WTC11 (cell line): ENCODE results near the gene FAN1. TPM values are rescaled to one million over a fixed set of nuclear protein-coding genes. Genes with fewer than 3 reads are reported as not detected.

Source experiments
- ATAC-seq: fragments of 200-7000 bp; cut with Tn5 transposase; 2 replicates; pipeline ENCODE4 v1.10.0; 2021; ENCODE audit warnings: mild to moderate bottlenecking, moderate library complexity
- CTCF ChIA-PET: fragments of 300-600 bp; sonication (Branson Sonifier 250); formaldehyde crosslinking; loops from one replicate; lab custom pipeline; 2021; ENCODE audit warnings: antibody characterized with exemption; lab: Charles Lee
- POLR2A ChIA-PET: fragments of 350-600 bp; sonication (Branson Sonifier 250); formaldehyde crosslinking; loops from one replicate; lab custom pipeline; 2021; ENCODE audit warnings: antibody characterized with exemption; lab: Charles Lee
- DNase-seq: peaks from one replicate; pipeline ENCODE4 v3.0.0; 2021; ENCODE audit warnings: low spot score
- H3K27ac Mint-ChIP-seq: 2 replicates; pipeline ENCODE4 v1.8.0; 2021; ENCODE audit warnings: mixed read lengths
- H3K27me3 Mint-ChIP-seq: 2 replicates; pipeline ENCODE4 v1.8.0; 2021; ENCODE audit warnings: low read depth, mild to moderate bottlenecking, moderate library complexity, mixed read lengths
- H3K36me3 Mint-ChIP-seq: 2 replicates; pipeline ENCODE4 v1.8.0; 2021; ENCODE audit warnings: mixed read lengths
- H3K4me1 Mint-ChIP-seq: 2 replicates; pipeline ENCODE4 v1.8.0; 2022; ENCODE audit warnings: mixed read lengths
- H3K4me3 Mint-ChIP-seq: 2 replicates; pipeline ENCODE4 v1.8.0; 2021; ENCODE audit warnings: mild to moderate bottlenecking, moderate library complexity, mixed read lengths
- H3K9me3 Mint-ChIP-seq: 2 replicates; pipeline ENCODE4 v1.8.0; 2021; ENCODE audit warnings: mixed read lengths
- CREB1 ChIP-seq: sonication (generic); formaldehyde crosslinking; IDR thresholded peaks from 2 replicates; pipeline ENCODE4 v1.8.0; 2023; ENCODE audit warnings: mild to moderate bottlenecking, missing genetic modification reagents
- EMX1 ChIP-seq: fragments of 250-450 bp; sonication (Bioruptor Pico); IDR thresholded peaks from 2 replicates; pipeline ENCODE4 v1.8.0; 2021; ENCODE audit warnings: mild to moderate bottlenecking
- FOXJ3 ChIP-seq: sonication (generic); formaldehyde crosslinking; IDR thresholded peaks from 2 replicates; pipeline ENCODE4 v1.9.0; 2021; ENCODE audit warnings: missing genetic modification reagents, mild to moderate bottlenecking, borderline replicate concordance
- GRHL2 ChIP-seq: fragments of 250-450 bp; sonication (Bioruptor Pico); IDR thresholded peaks from 2 replicates; pipeline ENCODE4 v1.8.0; 2022; ENCODE audit warnings: mild to moderate bottlenecking, moderate library complexity; ENCODE audit not compliant: insufficient replicate concordance, severe bottlenecking
- KAT7 ChIP-seq: sonication (generic); formaldehyde crosslinking; IDR thresholded peaks from 2 replicates; pipeline ENCODE4 v1.8.1; 2023; ENCODE audit warnings: missing genetic modification reagents, mild to moderate bottlenecking, borderline replicate concordance
- MYBL2 ChIP-seq: sonication (generic); formaldehyde crosslinking; IDR thresholded peaks from 2 replicates; pipeline ENCODE4 v1.8.1; 2023; ENCODE audit warnings: mild to moderate bottlenecking, moderate library complexity, missing genetic modification reagents
- NR3C1 ChIP-seq: sonication (generic); formaldehyde crosslinking; conservative IDR thresholded peaks from 2 replicates; pipeline ENCODE4 v1.8.1; 2023; ENCODE audit warnings: low read depth, mild to moderate bottlenecking, missing genetic modification reagents
- RORB ChIP-seq: fragments of 250-450 bp; sonication (Bioruptor Pico); IDR thresholded peaks from 2 replicates; pipeline ENCODE4 v1.9.0; 2021; ENCODE audit warnings: mild to moderate bottlenecking
- SMAD3 ChIP-seq: sonication (generic); formaldehyde crosslinking; IDR thresholded peaks from 2 replicates; pipeline ENCODE4 v1.8.0; 2022; ENCODE audit warnings: missing genetic modification reagents, mild to moderate bottlenecking, borderline replicate concordance
- SMAD4 ChIP-seq: sonication (generic); formaldehyde crosslinking; IDR thresholded peaks from 2 replicates; pipeline ENCODE4 v1.8.0; 2022; ENCODE audit warnings: mild to moderate bottlenecking, missing genetic modification reagents
- SP1 ChIP-seq: sonication (generic); formaldehyde crosslinking; conservative IDR thresholded peaks from 2 replicates; pipeline ENCODE4 v1.8.1; 2022; ENCODE audit warnings: missing genetic modification reagents
- TCF7 ChIP-seq: sonication (generic); formaldehyde crosslinking; IDR thresholded peaks from 2 replicates; pipeline ENCODE4 v1.8.0; 2022; ENCODE audit warnings: mild to moderate bottlenecking, low read depth, missing genetic modification reagents, moderate library complexity
- TEAD4 ChIP-seq: sonication (generic); formaldehyde crosslinking; IDR thresholded peaks from 2 replicates; pipeline ENCODE4 v1.8.0; 2022; ENCODE audit warnings: mild to moderate bottlenecking, missing genetic modification reagents
- ZNF423 ChIP-seq: fragments of 250-450 bp; sonication (Bioruptor Pico); IDR thresholded peaks from 2 replicates; pipeline ENCODE4 v2.1.2; 2022; ENCODE audit warnings: mild to moderate bottlenecking, moderate library complexity
- total RNA-seq: library from RNA; stranded (reverse); gene quantifications from 3 replicates; pipeline ENCODE4 v1.2.3, GENCODE V29; 2021
- TF ChIP-seq, protein P1 (sequence below): sonication (generic); formaldehyde crosslinking; IDR thresholded peaks from 2 replicates; pipeline ENCODE4 v1.8.1; 2022; ENCODE audit warnings: mild to moderate bottlenecking, moderate library complexity, missing genetic modification reagents
- TF ChIP-seq, protein P2 (sequence below): sonication (generic); formaldehyde crosslinking; IDR thresholded peaks from 2 replicates; pipeline ENCODE4 v1.8.1; 2023; ENCODE audit warnings: mild to moderate bottlenecking, missing genetic modification reagents, moderate library complexity
- TF ChIP-seq, protein P3 (sequence below): sonication (generic); formaldehyde crosslinking; IDR thresholded peaks from 2 replicates; pipeline ENCODE4 v1.8.1; 2022; ENCODE audit warnings: mild to moderate bottlenecking, missing genetic modification reagents, moderate library complexity, borderline replicate concordance
- TF ChIP-seq, protein P4 (sequence below): sonication (generic); formaldehyde crosslinking; IDR thresholded peaks from 2 replicates; pipeline ENCODE4 v1.8.1; 2023; ENCODE audit warnings: mild to moderate bottlenecking, missing genetic modification reagents, borderline replicate concordance
- TF ChIP-seq, protein P5 (sequence below): fragments of 250-450 bp; sonication (Bioruptor Pico); IDR thresholded peaks from 2 replicates; pipeline ENCODE4 v1.9.0; 2021; ENCODE audit warnings: mild to moderate bottlenecking
- TF ChIP-seq, protein P6 (sequence below): sonication (generic); formaldehyde crosslinking; IDR thresholded peaks from 2 replicates; pipeline ENCODE4 v1.8.1; 2023; ENCODE audit warnings: mild to moderate bottlenecking, moderate library complexity, missing genetic modification reagents
- TF ChIP-seq, protein P7 (sequence below): fragments of 250-450 bp; sonication (Bioruptor Pico); IDR thresholded peaks from 2 replicates; pipeline ENCODE4 v1.9.0; 2021; ENCODE audit warnings: mild to moderate bottlenecking, borderline replicate concordance

The FAN1 gene
- total RNA-seq, 1 experiment from 2014 or later: 22.8 TPM

DNA sequence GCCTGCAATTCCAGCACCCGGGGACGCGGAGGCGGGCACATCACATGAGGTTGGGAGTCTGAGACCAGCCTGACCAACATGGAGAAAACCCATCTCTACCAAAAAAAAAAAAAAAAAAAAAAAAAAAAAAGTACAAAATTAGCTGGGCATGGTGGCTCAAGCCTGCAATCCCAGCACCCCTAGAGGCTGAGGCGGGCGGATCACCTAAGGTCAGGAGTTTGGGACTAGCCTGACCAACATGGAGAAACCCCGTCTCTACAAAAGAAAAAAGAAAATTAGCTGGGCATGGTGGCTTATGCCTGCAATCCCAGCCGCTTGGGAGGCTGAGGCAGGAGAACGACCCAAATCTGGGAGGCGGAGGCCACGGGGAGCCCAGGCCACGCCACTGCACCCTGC is 7.5 kb upstream of the FAN1 start (continued):
- TF ChIP-seq, protein P1, sequence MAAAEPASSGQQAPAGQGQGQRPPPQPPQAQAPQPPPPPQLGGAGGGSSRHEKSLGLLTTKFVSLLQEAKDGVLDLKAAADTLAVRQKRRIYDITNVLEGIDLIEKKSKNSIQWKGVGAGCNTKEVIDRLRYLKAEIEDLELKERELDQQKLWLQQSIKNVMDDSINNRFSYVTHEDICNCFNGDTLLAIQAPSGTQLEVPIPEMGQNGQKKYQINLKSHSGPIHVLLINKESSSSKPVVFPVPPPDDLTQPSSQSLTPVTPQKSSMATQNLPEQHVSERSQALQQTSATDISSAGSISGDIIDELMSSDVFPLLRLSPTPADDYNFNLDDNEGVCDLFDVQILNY (CRISPR knock-in tag): no peak

DNA sequence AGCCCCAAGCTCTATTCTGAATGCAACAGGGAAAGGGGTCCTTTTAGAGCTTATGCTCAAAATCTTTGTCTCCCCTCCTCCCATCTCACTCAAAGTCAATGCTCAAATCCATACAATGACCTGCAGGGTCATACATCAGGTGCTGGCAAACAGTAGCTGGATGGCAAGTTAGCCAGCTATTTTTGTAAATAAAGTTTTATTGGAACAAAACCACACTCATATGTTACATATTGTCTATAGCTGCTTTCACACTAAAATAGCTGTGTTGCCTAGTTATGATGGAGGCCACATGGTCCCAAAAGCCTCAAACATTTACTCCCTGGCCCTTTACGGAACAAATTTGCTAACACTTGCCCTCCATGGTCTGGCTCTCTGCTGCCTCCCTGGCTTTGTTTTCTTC is 1.8 kb upstream of the FAN1 start:
- H3K4me3 Mint-ChIP-seq: no peak overlapping the region
- ChIA-PET CTCF (no interaction called here), POLR2A (no interaction called here)
- no peaks in the 10 kb centered on the region; the same call in 1 of the 2 replicates for H3K27me3 Mint-ChIP-seq
- H3K4me1 Mint-ChIP-seq: peaks cover 16% of the 10 kb centered on the region
- H3K36me3 Mint-ChIP-seq: peaks cover 6% of the 10 kb centered on the region; the same call in 1 of the 2 replicates
- ATAC-seq: no peak
- H3K27ac Mint-ChIP-seq: no peak overlapping the region
- TF ChIP-seq, protein P2, sequence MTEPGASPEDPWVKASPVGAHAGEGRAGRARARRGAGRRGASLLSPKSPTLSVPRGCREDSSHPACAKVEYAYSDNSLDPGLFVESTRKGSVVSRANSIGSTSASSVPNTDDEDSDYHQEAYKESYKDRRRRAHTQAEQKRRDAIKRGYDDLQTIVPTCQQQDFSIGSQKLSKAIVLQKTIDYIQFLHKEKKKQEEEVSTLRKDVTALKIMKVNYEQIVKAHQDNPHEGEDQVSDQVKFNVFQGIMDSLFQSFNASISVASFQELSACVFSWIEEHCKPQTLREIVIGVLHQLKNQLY (CRISPR knock-in tag): no peak
- TF ChIP-seq SP1: no peak
- TF ChIP-seq, protein P3, sequence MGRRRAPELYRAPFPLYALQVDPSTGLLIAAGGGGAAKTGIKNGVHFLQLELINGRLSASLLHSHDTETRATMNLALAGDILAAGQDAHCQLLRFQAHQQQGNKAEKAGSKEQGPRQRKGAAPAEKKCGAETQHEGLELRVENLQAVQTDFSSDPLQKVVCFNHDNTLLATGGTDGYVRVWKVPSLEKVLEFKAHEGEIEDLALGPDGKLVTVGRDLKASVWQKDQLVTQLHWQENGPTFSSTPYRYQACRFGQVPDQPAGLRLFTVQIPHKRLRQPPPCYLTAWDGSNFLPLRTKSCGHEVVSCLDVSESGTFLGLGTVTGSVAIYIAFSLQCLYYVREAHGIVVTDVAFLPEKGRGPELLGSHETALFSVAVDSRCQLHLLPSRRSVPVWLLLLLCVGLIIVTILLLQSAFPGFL: no peak
- TF ChIP-seq, protein P4, sequence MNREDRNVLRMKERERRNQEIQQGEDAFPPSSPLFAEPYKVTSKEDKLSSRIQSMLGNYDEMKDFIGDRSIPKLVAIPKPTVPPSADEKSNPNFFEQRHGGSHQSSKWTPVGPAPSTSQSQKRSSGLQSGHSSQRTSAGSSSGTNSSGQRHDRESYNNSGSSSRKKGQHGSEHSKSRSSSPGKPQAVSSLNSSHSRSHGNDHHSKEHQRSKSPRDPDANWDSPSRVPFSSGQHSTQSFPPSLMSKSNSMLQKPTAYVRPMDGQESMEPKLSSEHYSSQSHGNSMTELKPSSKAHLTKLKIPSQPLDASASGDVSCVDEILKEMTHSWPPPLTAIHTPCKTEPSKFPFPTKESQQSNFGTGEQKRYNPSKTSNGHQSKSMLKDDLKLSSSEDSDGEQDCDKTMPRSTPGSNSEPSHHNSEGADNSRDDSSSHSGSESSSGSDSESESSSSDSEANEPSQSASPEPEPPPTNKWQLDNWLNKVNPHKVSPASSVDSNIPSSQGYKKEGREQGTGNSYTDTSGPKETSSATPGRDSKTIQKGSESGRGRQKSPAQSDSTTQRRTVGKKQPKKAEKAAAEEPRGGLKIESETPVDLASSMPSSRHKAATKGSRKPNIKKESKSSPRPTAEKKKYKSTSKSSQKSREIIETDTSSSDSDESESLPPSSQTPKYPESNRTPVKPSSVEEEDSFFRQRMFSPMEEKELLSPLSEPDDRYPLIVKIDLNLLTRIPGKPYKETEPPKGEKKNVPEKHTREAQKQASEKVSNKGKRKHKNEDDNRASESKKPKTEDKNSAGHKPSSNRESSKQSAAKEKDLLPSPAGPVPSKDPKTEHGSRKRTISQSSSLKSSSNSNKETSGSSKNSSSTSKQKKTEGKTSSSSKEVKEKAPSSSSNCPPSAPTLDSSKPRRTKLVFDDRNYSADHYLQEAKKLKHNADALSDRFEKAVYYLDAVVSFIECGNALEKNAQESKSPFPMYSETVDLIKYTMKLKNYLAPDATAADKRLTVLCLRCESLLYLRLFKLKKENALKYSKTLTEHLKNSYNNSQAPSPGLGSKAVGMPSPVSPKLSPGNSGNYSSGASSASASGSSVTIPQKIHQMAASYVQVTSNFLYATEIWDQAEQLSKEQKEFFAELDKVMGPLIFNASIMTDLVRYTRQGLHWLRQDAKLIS (CRISPR knock-in tag): no peak
- TF ChIP-seq TCF7 (CRISPR knock-in tag): no peak
- no peak for TF ChIP-seq FOXJ3 (CRISPR knock-in tag)
- no peak for TF ChIP-seq SMAD4 (CRISPR knock-in tag)
- TF ChIP-seq ZNF423 (CRISPR knock-in tag): no peak
- no peak for TF ChIP-seq TEAD4
- TF ChIP-seq NR3C1 (CRISPR knock-in tag): no peak
- no peak for TF ChIP-seq EMX1 (CRISPR knock-in tag)
- no peak for TF ChIP-seq MYBL2
- no peak for TF ChIP-seq RORB (CRISPR knock-in tag)
- TF ChIP-seq CREB1 (CRISPR knock-in tag): no peak
- no peak for TF ChIP-seq KAT7 (CRISPR knock-in tag)
- TF ChIP-seq, protein P5, sequence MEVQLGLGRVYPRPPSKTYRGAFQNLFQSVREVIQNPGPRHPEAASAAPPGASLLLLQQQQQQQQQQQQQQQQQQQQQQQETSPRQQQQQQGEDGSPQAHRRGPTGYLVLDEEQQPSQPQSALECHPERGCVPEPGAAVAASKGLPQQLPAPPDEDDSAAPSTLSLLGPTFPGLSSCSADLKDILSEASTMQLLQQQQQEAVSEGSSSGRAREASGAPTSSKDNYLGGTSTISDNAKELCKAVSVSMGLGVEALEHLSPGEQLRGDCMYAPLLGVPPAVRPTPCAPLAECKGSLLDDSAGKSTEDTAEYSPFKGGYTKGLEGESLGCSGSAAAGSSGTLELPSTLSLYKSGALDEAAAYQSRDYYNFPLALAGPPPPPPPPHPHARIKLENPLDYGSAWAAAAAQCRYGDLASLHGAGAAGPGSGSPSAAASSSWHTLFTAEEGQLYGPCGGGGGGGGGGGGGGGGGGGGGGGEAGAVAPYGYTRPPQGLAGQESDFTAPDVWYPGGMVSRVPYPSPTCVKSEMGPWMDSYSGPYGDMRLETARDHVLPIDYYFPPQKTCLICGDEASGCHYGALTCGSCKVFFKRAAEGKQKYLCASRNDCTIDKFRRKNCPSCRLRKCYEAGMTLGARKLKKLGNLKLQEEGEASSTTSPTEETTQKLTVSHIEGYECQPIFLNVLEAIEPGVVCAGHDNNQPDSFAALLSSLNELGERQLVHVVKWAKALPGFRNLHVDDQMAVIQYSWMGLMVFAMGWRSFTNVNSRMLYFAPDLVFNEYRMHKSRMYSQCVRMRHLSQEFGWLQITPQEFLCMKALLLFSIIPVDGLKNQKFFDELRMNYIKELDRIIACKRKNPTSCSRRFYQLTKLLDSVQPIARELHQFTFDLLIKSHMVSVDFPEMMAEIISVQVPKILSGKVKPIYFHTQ (CRISPR knock-in tag): no peak
- TF ChIP-seq, protein P6, sequence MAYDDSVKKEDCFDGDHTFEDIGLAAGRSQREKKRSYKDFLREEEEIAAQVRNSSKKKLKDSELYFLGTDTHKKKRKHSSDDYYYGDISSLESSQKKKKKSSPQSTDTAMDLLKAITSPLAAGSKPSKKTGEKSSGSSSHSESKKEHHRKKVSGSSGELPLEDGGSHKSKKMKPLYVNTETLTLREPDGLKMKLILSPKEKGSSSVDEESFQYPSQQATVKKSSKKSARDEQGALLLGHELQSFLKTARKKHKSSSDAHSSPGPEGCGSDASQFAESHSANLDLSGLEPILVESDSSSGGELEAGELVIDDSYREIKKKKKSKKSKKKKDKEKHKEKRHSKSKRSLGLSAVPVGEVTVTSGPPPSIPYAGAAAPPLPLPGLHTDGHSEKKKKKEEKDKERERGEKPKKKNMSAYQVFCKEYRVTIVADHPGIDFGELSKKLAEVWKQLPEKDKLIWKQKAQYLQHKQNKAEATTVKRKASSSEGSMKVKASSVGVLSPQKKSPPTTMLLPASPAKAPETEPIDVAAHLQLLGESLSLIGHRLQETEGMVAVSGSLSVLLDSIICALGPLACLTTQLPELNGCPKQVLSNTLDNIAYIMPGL (CRISPR knock-in tag): no peak
- TF ChIP-seq SMAD3 (CRISPR knock-in tag): no peak
- TF ChIP-seq GRHL2 (CRISPR knock-in tag): no peak
- TF ChIP-seq, protein P7, sequence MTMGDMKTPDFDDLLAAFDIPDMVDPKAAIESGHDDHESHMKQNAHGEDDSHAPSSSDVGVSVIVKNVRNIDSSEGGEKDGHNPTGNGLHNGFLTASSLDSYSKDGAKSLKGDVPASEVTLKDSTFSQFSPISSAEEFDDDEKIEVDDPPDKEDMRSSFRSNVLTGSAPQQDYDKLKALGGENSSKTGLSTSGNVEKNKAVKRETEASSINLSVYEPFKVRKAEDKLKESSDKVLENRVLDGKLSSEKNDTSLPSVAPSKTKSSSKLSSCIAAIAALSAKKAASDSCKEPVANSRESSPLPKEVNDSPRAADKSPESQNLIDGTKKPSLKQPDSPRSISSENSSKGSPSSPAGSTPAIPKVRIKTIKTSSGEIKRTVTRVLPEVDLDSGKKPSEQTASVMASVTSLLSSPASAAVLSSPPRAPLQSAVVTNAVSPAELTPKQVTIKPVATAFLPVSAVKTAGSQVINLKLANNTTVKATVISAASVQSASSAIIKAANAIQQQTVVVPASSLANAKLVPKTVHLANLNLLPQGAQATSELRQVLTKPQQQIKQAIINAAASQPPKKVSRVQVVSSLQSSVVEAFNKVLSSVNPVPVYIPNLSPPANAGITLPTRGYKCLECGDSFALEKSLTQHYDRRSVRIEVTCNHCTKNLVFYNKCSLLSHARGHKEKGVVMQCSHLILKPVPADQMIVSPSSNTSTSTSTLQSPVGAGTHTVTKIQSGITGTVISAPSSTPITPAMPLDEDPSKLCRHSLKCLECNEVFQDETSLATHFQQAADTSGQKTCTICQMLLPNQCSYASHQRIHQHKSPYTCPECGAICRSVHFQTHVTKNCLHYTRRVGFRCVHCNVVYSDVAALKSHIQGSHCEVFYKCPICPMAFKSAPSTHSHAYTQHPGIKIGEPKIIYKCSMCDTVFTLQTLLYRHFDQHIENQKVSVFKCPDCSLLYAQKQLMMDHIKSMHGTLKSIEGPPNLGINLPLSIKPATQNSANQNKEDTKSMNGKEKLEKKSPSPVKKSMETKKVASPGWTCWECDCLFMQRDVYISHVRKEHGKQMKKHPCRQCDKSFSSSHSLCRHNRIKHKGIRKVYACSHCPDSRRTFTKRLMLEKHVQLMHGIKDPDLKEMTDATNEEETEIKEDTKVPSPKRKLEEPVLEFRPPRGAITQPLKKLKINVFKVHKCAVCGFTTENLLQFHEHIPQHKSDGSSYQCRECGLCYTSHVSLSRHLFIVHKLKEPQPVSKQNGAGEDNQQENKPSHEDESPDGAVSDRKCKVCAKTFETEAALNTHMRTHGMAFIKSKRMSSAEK (CRISPR knock-in tag): no peak
- H3K9me3 Mint-ChIP-seq: peaks cover 4% of the 10 kb centered on the region
- DNase-seq: no peak
